Stomach (tissue), 4 donors: Measurements from ENCODE around the gene ATXN1.

Experiments
- EP300 ChIP-seq: sonication (generic); formaldehyde crosslinking; IDR thresholded peaks from one replicate; pipeline ENCODE4 v1.6.1; 2017; ENCODE audit warnings: antibody characterized with exemption
- POLR2A ChIP-seq, 4 donors: fragments of 450-650 bp; IDR thresholded peaks; one replicate each; pipeline ENCODE4 v1.6.1; 2016; ENCODE audit warnings: antibody characterized with exemption in 4 of 4, control low read depth in 2 of 4, mild to moderate bottlenecking in 1 of 4, moderate library complexity in 1 of 4
- TF ChIP-seq, protein P1 (sequence below), 7 experiments: fragments of 450-650 bp in 4 of 7; fragments of 200-600 bp in 3 of 7; sonication (generic) in 3 of 7; IDR thresholded peaks; one replicate each; pipeline ENCODE4 v1.5.1; 2016 to 2019; ENCODE audit warnings: antibody characterized with exemption in 7 of 7, control low read depth in 2 of 7, mild to moderate bottlenecking in 1 of 7

DNA sequence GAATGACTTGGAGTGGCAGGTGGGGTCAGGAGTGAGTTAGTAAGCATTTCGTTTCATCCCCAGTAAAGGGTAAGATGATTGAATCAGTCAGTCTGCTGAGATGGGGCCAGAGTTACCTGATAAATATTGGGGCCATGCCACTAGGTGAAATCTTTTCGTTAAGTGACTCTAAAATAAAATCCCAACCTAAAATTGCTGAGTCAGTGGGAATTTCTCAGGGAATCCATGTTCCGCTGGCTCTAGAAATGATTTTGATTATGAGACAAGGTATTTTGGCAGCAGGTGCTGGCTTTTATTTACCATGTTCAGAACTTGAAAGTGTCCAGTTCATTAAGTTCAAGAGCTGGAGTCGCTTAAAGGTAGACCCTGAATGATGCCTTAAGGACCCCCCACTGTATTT, 397.5 kb downstream of the ATXN1 start:
- no peak for TF ChIP-seq EP300
- TF ChIP-seq, protein P1, sequence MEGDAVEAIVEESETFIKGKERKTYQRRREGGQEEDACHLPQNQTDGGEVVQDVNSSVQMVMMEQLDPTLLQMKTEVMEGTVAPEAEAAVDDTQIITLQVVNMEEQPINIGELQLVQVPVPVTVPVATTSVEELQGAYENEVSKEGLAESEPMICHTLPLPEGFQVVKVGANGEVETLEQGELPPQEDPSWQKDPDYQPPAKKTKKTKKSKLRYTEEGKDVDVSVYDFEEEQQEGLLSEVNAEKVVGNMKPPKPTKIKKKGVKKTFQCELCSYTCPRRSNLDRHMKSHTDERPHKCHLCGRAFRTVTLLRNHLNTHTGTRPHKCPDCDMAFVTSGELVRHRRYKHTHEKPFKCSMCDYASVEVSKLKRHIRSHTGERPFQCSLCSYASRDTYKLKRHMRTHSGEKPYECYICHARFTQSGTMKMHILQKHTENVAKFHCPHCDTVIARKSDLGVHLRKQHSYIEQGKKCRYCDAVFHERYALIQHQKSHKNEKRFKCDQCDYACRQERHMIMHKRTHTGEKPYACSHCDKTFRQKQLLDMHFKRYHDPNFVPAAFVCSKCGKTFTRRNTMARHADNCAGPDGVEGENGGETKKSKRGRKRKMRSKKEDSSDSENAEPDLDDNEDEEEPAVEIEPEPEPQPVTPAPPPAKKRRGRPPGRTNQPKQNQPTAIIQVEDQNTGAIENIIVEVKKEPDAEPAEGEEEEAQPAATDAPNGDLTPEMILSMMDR (IDR thresholded peaks at IDR 0.05): no peak
- no peak for TF ChIP-seq POLR2A (IDR thresholded peaks at IDR 0.05)
